ENCODE measurements around the gene RASD1. TPM values are rescaled to one million over a fixed set of nuclear protein-coding genes. Genes with fewer than 3 reads are reported as not detected.
"Not testable (repeated sequence)": the region's sequence is repeated elsewhere in the genome, so short reads cannot be mapped to it uniquely, and the experiment has no call there.

The RASD1 gene
- total RNA-seq, 1 donor from 2014 or later = 50.8 TPM

- ATAC-seq (no peak), DNase-seq (no peak)
- intact Hi-C loops (cut with micrococcal nuclease) = no loop called here
These were observed 34.0 kb downstream of the RASD1 start for GRCh38 chr17:17462048-17462824.

DNA sequence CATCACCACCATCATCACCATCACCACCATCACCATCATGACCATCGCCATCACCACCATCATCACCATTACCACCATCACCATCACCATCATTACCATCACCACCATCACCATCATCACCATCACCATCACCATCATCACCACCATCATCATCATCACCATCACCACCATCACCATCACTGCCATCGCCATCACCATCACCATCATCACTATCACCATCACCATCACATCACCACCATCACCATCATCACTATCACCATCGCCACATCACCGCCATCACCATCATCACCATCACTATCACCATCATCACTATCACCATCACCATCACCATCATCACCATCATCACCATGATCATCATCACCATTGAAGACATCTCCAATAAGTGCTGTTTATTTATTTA is 36.2 kb downstream of the RASD1 start:
- no peak for ATAC-seq
- no peak for DNase-seq
- intact Hi-C loops (cut with micrococcal nuclease) = no loop called here

- intact Hi-C loops (cut with micrococcal nuclease) = no loop called here
- no peak for DNase-seq
- ATAC-seq = no peak
These were observed 38.5 kb downstream of the RASD1 start for GRCh38 chr17:17457680-17458079.

- intact Hi-C loops (cut with micrococcal nuclease) = no loop called here
- no peak for DNase-seq
- ATAC-seq = no peak
These were observed 39.9 kb downstream of the RASD1 start for GRCh38 chr17:17456251-17456650.

- intact Hi-C loops (cut with micrococcal nuclease) = no loop called here
- no peak for ATAC-seq
These were observed 41.0 kb downstream of the RASD1 start for GRCh38 chr17:17455173-17455572.

GRCh38 chr17:17454700-17455099 is 41.5 kb downstream of the RASD1 start:
- intact Hi-C loops (cut with micrococcal nuclease); DNase-seq; ATAC-seq: not testable (repeated sequence)

More at GRCh38 chr17:17455173-17455572, 41.0 kb downstream of the RASD1 start:
- DNase-seq = no peak

DNA sequence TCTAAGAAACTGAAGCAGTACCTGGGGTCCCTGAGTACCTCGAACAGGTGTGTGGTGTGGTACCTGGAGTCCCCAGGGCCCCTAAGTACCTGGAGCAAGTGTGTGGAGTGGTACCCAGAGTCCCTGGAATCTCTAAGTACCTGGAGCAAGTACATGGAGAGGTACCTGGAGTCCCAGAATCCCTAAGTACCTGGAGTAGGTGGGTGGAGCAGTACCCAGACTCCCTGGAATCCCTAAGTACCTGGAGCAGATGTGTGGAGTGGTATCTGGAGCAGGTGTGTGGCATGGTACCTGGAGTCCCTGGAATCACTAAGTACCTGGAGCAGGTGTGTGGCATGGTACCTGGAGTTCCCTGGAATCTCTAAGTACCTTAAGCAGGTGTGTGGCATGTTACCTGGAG is 41.9 kb downstream of the RASD1 start:
- ATAC-seq (no peak), DNase-seq (no peak)
- intact Hi-C loops (cut with micrococcal nuclease) = no loop called here

DNA sequence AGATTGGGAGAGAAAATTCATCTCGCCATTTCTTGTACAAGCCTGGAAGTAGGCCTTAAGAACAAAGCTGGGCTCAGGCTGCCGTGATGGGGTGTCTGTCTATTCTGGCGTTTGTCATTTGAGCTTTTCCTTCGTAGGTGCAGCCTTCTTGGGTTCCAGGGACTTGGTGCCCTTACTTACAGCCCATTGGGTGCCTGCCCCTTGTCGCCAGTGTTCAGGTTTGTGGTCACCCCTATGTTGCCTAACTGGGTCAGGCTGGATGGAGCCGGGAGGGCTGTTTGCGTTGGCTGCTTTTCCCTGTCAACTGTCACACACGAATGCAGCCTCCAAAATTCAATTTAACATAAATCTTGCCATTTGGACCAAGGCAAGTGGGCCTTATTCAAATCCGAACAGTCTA is 43.1 kb downstream of the RASD1 start:
- no peak for ATAC-seq
- intact Hi-C loops (cut with micrococcal nuclease) = no loop called here
- DNase-seq = no peak

GRCh38 chr17:17448723-17449122 is 47.5 kb downstream of the RASD1 start:
- DNase-seq (no peak), ATAC-seq (no peak)
- intact Hi-C loops (cut with micrococcal nuclease) = no loop called here

- DNase-seq = no peak
- intact Hi-C loops (cut with micrococcal nuclease) = no loop called here
- ATAC-seq = no peak
These were observed 48.1 kb downstream of the RASD1 start for GRCh38 chr17:17448076-17448475.

GRCh38 chr17:17447264-17447663 is 48.9 kb downstream of the RASD1 start:
- ATAC-seq (no peak), DNase-seq (no peak)
- intact Hi-C loops (cut with micrococcal nuclease) = no loop called here

DNA sequence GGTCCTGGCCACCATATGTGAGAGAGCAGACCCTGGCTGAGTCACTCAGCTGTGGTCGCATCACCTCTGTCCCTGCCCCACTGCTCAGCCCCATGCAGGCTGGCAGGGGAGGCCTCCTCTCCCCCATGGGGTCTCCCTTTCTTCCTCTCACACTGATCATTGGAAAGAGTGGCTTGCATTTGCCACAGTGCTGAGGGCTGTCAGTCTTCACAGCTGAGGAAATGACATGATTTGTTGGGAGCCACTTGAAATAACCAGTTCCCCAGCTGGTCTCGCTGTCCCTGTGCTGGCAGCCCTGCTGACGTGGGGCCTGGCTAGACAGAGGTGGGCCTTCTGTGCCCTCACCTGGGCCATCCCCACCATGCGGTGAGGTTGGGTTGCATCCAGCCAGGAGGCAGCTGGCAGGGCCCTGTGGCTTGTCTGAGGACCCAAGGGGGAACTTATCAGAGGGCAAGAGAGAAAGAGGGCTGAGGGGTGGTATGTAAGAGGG is 49.5 kb downstream of the RASD1 start:
- DNase-seq (no peak), ATAC-seq (no peak)
- intact Hi-C loops (cut with micrococcal nuclease) = no loop called here

GRCh38 chr17:17445925-17446665 is 50.1 kb downstream of the RASD1 start:
- DNase-seq (no peak), ATAC-seq (peak; percentile 51)
- intact Hi-C loops (cut with micrococcal nuclease) = no loop called here

DNA sequence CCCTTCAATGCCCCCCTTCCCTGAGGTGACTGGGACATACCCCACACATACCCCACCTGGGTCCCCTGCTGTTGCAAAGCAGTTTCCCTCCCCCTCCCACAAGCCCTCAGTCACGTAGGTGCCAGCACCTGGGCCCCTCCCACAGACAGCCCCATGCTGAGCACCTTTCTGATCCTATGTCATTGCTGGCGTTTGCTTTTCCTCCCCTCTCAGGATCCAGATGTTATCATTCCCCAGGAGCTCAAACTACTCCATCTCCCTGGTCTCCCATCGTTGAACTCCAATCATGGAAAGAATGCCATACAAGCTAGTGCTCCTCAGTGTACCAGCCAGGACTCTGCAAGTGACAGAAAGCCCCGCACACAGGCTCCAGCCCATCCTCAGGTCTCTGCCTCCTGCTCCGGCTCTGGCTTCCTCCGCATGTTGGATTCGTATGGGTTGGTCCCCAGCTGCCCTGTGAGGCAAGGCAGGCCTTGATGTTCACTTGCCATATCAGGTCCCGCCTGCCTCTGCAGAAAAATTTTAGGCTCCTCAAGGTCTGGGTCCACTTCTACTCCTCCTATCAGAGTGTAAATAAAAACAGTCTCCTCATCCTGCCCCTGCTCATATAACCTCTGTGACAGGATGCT is 50.8 kb downstream of the RASD1 start:
- intact Hi-C loops (cut with micrococcal nuclease) = no loop called here
- no peak for DNase-seq
- no peak for ATAC-seq

Other genes starting within 250 kb of the RASD1 start
- 89.4 TPM for gene COPS3, start 215.1 kb downstream of the RASD1 start, total RNA-seq
- gene NT5M, start 193.0 kb downstream of the RASD1 start, total RNA-seq = 8.6 TPM
- gene MED9, start 19.4 kb downstream of the RASD1 start, total RNA-seq = 42.0 TPM
- 17.9 TPM for gene PEMT, start 95.3 kb upstream of the RASD1 start, total RNA-seq
- gene RAI1, start 185.1 kb upstream of the RASD1 start, total RNA-seq = 30.1 TPM

All from left ventricle myocardium superior (tissue), 1 donor.